Ascending aorta (tissue), 2 donors: ENCODE data around the gene SIL1. TPM values are rescaled to one million over a fixed set of nuclear protein-coding genes. Genes with fewer than 3 reads are reported as not detected.

Source experiments
- DNase-seq, 2 donors: peaks; one replicate each; pipeline ENCODE4 v3.0.0-alpha.2; 2019; ENCODE audit warnings: low spot score in 2 of 2
- H3K27ac ChIP-seq, 2 donors: fragments of 200-600 bp; sonication (generic); one replicate each; pipeline ENCODE4 v1.5.1; 2016 to 2017; ENCODE audit warnings: mild to moderate bottlenecking in 1 of 2
- H3K27me3 ChIP-seq: fragments of 200-600 bp; sonication (generic); one replicate; pipeline ENCODE4 v1.5.1; 2017
- H3K36me3 ChIP-seq, 2 donors: fragments of 200-600 bp; sonication (generic); one replicate each; pipeline ENCODE4 v1.5.1; 2016
- H3K4me1 ChIP-seq, 2 donors: fragments of 200-600 bp; sonication (generic); one replicate each; pipeline ENCODE4 v1.5.1; 2016 to 2017; ENCODE audit warnings: mild to moderate bottlenecking in 1 of 2
- H3K4me3 ChIP-seq, 2 donors: fragments of 200-600 bp; sonication (generic); one replicate each; pipeline ENCODE4 v1.5.1; 2016 to 2017; ENCODE audit warnings: mild to moderate bottlenecking in 1 of 2
- H3K9me3 ChIP-seq, 2 donors: fragments of 200-600 bp; sonication (generic); one replicate each; pipeline ENCODE4 v1.5.1; 2016
- intact Hi-C: fragments of 100-400 bp; cut with DNase I; formaldehyde crosslinking; loops from one replicate; pipeline ENCODE4 v1.15.1; 2023
- total RNA-seq: library from RNA; depleted of rRNA; stranded (reverse); fragments of >200 nt; gene quantifications from one replicate; pipeline ENCODE4 v1.1.0, GENCODE V29; 2016
- TF ChIP-seq, protein P1 (sequence below), 3 experiments: fragments of 200-600 bp in 2 of 3; fragments of 450-650 bp in 1 of 3; sonication (generic) in 2 of 3; IDR thresholded peaks; one replicate each; pipeline ENCODE4 v1.5.1; 2016 to 2019; ENCODE audit warnings: antibody characterized with exemption in 3 of 3, mild to moderate bottlenecking in 1 of 3, moderate library complexity in 1 of 3

Gene SIL1
- total RNA-seq, 1 donor from 2014 or later: 53.4 TPM

DNA sequence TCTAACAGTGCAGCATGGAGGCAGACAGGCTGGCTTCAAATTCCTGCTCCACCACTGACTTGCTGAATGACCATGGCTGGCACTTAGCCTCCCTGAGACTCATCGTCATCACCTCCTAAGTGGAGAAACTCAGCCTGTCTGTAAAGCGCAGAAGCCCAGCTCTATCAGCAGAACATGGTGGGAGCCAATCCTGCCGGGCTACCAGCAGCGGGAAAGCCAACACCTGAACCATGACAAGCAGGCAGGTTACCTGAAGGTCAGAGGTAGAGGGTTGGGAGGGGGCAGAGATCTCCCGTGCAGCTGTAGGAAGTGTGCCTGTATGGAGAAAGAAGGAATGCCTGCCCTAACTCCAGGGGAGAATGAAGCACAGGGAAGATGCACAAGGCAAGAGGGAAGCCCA is 250.4 kb downstream of the SIL1 start:
- H3K4me3 ChIP-seq: no peak overlapping the region
- peaks cover 10 to 15% of the 10 kb centered on the region in 2 donors for H3K36me3 ChIP-seq
- peaks cover 23 to 45% of the 10 kb centered on the region in 2 donors for H3K4me1 ChIP-seq
- no peaks in the 10 kb centered on the region for H3K27me3 ChIP-seq
- intact Hi-C loops: no loop called here
- DNase-seq: peak in 1 of 2 donors; percentile 9
- no peaks in the 10 kb centered on the region for H3K9me3 ChIP-seq
- no peak overlapping the region for H3K27ac ChIP-seq
- TF ChIP-seq, protein P1, sequence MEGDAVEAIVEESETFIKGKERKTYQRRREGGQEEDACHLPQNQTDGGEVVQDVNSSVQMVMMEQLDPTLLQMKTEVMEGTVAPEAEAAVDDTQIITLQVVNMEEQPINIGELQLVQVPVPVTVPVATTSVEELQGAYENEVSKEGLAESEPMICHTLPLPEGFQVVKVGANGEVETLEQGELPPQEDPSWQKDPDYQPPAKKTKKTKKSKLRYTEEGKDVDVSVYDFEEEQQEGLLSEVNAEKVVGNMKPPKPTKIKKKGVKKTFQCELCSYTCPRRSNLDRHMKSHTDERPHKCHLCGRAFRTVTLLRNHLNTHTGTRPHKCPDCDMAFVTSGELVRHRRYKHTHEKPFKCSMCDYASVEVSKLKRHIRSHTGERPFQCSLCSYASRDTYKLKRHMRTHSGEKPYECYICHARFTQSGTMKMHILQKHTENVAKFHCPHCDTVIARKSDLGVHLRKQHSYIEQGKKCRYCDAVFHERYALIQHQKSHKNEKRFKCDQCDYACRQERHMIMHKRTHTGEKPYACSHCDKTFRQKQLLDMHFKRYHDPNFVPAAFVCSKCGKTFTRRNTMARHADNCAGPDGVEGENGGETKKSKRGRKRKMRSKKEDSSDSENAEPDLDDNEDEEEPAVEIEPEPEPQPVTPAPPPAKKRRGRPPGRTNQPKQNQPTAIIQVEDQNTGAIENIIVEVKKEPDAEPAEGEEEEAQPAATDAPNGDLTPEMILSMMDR (IDR thresholded peaks at IDR 0.05): no peak

DNA sequence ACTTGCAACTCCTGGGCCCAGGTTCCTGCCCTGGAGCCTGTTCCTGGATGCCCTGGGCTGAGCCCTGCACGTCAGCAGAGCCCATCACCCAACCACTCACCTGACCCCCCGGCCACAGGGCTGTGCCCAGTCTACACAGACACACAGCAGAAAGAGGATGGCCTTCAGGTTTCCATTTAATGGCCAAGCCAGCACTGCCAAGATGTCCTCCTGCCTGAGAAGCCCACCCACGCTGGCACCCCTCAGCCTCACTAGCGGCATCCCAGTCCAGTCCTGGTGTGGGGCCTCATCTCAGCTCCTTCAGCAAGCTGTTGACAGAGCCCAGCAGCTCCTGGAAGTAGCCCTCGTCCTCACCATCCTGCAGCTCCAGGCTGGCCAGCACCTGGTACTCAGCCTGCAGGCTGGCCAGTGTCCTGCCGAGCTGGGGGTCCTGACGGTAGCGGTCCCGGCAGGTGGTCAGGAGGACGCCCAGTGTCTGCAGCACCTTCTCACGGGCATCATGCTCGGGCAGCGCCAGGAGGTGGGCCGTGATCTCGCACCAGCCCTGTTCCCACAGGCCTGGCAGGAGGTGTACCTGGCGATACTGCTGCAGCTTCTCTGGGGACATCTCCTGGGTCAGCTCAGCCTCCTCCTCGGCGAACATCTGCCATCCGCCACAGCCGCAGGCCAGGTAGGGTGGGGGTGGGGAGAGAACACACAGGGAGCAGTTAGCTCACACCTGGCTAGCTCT is 251.2 kb downstream of the SIL1 start:
- Histone ChIP-seq H3K27me3 (no peaks in the 10 kb centered on the region), H3K36me3 (peaks cover 10 to 15% of the 10 kb centered on the region in 2 donors), H3K4me3 (no peak overlapping the region), H3K4me1 (peaks cover 16 to 37% of the 10 kb centered on the region in 2 donors), H3K9me3 (no peaks in the 10 kb centered on the region), H3K27ac (no peak overlapping the region)
- DNase-seq: peak in 1 of 2 donors; percentile 31
- intact Hi-C loops: no loop called here
- TF ChIP-seq, protein P1 (IDR thresholded peaks at IDR 0.05): no peak

DNA sequence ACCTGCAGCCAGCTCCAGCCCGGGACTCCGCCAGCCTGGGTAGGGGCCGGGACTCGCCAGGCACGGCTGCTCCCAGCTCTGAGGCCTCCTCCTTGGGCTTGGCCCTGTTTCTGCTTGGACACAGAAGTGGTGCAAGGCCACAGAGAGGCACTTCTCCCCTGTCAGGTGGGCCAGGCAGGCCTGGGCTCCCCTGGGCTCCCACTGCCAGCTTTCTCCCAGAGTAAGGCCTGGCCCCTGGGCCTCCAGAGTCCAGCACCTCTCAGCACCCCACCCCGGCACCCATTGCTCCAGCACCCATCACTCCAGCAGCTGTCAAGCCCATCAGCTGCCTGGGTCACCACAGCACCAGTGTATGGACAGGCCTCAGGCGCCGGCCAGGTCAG is 251.9 kb downstream of the SIL1 start:
- no peak overlapping the region for H3K4me3 ChIP-seq

DNA sequence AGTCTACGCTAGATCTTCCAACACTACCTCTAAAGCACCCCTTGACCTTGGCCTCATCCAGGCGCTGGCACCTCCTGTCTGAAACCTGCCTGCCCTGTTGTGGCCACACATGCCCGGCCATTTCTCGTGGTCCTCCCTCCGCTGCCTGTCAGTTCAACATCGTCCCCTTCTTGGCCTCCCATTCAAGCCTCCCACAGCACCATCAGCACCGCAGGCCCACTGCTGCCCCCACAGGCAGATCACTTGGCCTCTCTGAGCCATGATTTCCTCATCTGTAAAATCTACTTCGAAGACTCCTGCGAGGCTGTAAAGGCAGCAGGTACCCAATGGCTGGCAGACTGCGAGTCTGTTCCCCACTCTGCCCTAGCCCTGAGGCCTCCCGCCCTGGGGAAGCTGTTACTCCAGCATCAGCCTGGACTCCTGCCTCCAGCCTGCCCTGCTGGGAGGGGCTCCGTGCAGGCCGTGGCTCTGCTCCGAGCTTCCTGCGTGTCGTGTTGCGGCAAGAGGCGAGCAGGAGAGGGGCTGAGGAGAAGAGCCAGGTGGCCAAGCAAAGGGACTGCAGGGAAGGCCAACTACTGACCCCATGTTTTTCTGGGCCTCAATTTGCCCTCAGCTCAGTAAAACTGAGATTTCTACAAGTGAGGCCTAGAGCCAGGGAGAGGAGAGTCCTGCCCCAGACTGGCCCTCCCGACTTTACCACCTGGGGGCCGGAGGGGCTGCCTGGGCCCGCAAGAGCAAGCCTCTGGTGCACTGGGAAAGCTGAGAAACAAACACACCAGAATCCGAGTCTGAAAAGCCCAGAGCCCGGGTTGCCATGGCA is 252.5 kb downstream of the SIL1 start:
- peaks cover 9 to 24% of the 10 kb centered on the region in 2 donors for H3K4me1 ChIP-seq

More for the DNA sequence above, 251.9 kb downstream of the SIL1 start:
- H3K27ac ChIP-seq: no peak overlapping the region
- intact Hi-C loops: no loop called here
- H3K4me1 ChIP-seq: peaks cover 14 to 30% of the 10 kb centered on the region in 2 donors
- TF ChIP-seq, protein P1 (IDR thresholded peaks at IDR 0.05): no peak
- H3K27me3 ChIP-seq: no peaks in the 10 kb centered on the region
- peak in 1 of 2 donors; percentile 64 for DNase-seq
- peaks cover 10 to 16% of the 10 kb centered on the region in 2 donors for H3K36me3 ChIP-seq
- no peaks in the 10 kb centered on the region for H3K9me3 ChIP-seq

DNA sequence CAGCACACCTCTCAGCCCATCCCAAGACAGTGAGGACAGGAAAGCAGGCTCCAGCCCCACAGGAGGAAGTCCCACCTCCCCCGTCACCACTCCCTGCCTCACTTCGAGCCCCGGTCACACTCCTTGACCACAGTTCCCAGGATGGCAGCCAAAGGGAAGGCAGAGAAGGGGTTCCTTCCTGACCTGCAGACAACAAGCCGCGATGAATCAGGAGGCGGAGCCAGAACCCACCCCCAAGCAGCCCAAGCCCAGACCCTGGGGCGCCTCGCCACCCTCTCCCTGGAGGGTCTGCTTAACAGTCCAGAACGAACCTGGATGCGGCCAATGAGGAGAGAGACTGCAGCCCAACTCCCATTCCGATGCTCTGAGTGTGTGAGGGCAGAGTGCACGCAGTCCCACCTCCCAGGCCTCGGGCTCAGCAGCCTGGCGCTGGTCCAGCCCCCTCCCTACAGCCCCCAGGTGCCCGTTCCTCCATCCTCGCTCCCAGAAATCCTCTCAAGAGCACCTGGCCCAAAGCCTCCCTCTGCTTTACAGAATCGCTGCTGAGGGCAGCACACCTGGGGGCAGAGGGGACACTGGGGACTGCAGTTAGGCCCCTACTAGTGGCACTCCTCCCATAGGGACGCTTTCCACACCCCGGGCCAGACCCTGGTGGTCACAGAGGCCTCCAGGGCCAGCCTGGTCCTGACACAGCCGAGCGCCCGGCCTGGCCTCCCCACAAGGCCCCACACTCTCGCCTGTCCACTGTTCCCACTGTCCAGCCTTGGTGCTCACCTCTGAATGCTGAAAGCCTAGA is 253.4 kb downstream of the SIL1 start:
- TF ChIP-seq, protein P1 (IDR thresholded peaks at IDR 0.05): no peak
- Histone ChIP-seq H3K9me3 (no peaks in the 10 kb centered on the region), H3K27me3 (no peaks in the 10 kb centered on the region), H3K4me3 (no peak overlapping the region), H3K36me3 (peaks cover 10 to 20% of the 10 kb centered on the region in 2 donors), H3K4me1 (peaks cover 4 to 15% of the 10 kb centered on the region in 2 donors), H3K27ac (no peak overlapping the region)
- DNase-seq: peak in 1 of 2 donors; percentile 48
- intact Hi-C loops: no loop called here

More for the DNA sequence above, 252.5 kb downstream of the SIL1 start:
- intact Hi-C loops: no loop called here
- no peak overlapping the region for H3K27ac ChIP-seq
- peaks cover 10 to 20% of the 10 kb centered on the region in 2 donors for H3K36me3 ChIP-seq
- no peaks in the 10 kb centered on the region for H3K27me3 ChIP-seq
- H3K9me3 ChIP-seq: no peaks in the 10 kb centered on the region
- peak in 1 of 2 donors; percentile 63 for DNase-seq
- TF ChIP-seq, protein P1 (IDR thresholded peaks at IDR 0.05): no peak
- H3K4me3 ChIP-seq: no peak overlapping the region
